Brain microvascular endothelial cell (primary cell): ENCODE data around the gene GPA33.

Source experiments
- DNase-seq: peaks from one replicate; pipeline ENCODE4 v3.0.0-alpha.2; 2020
- H3K27ac ChIP-seq: fragments of 250-450 bp; sonication (Bioruptor Pico); 2 replicates; pipeline ENCODE4 v1.5.1; 2020; ENCODE audit warnings: mild to moderate bottlenecking, moderate library complexity
- H3K27me3 ChIP-seq: fragments of 250-450 bp; sonication (Bioruptor Pico); replicated peaks from 2 replicates; pipeline ENCODE4 v1.5.1; 2020; ENCODE audit warnings: mild to moderate bottlenecking
- H3K36me3 ChIP-seq: fragments of 250-450 bp; sonication (Bioruptor Pico); replicated peaks from 2 replicates; pipeline ENCODE4 v1.5.1; 2020; ENCODE audit warnings: mild to moderate bottlenecking
- H3K4me3 ChIP-seq: 2 replicates; pipeline ENCODE4 v1.5.1; 2011; ENCODE audit warnings: low read depth, mild to moderate bottlenecking, control low read depth, low read length, moderate library complexity
- CTCF ChIP-seq: IDR thresholded peaks from 2 replicates; pipeline ENCODE4 v1.5.1; 2011; ENCODE audit warnings: low read depth, mild to moderate bottlenecking, moderate library complexity, low read length, control low read depth, inconsistent platforms; ENCODE audit errors: missing control alignments
- in situ Hi-C: cut with HindIII; loops from 2 replicates; pipeline ENCODE4 v1.10.0; 2017; ENCODE audit warnings: low sequenced_read_pairs, low pct_ligation_motif_present

The GPA33 gene

GRCh38 chr1:167115655-167116054 is 25.5 kb upstream of the GPA33 start:
- Histone ChIP-seq H3K4me3 (no peak overlapping the region), H3K36me3 (no peaks in the 10 kb centered on the region), H3K27me3 (peaks cover 9% of the 10 kb centered on the region), H3K27ac (no peak overlapping the region)
- in situ Hi-C loops = no loop called here
- TF ChIP-seq CTCF = no peak
- DNase-seq = no peak

GRCh38 chr1:167114725-167115124 is 24.5 kb upstream of the GPA33 start:
- Histone ChIP-seq H3K27me3 (peaks cover 11% of the 10 kb centered on the region), H3K4me3 (no peak overlapping the region), H3K36me3 (no peaks in the 10 kb centered on the region), H3K27ac (no peak overlapping the region)
- DNase-seq = no peak
- TF ChIP-seq CTCF = no peak
- in situ Hi-C loops = no loop called here

- Histone ChIP-seq H3K27me3 (peaks cover 11% of the 10 kb centered on the region), H3K36me3 (no peaks in the 10 kb centered on the region), H3K4me3 (no peak overlapping the region), H3K27ac (no peak overlapping the region)
- in situ Hi-C loops = no loop called here
- TF ChIP-seq CTCF = no peak
- DNase-seq = no peak
Measured at GRCh38 chr1:167111868-167112709, 21.9 kb upstream of the GPA33 start.

GRCh38 chr1:167110586-167110985 is 20.4 kb upstream of the GPA33 start:
- Histone ChIP-seq H3K36me3 (no peaks in the 10 kb centered on the region), H3K4me3 (no peak overlapping the region), H3K27ac (no peak overlapping the region), H3K27me3 (peaks cover 8% of the 10 kb centered on the region)
- in situ Hi-C loops = no loop called here
- no peak for TF ChIP-seq CTCF
- DNase-seq = no peak

- no peaks in the 10 kb centered on the region for H3K36me3 ChIP-seq
- in situ Hi-C loops = no loop called here
- no peak for DNase-seq
- no peak for TF ChIP-seq CTCF
- peaks cover 18% of the 10 kb centered on the region for H3K27me3 ChIP-seq
- no peak overlapping the region for H3K27ac ChIP-seq
- no peak overlapping the region for H3K4me3 ChIP-seq
Measured at GRCh38 chr1:167109125-167109524, 18.9 kb upstream of the GPA33 start.

- Histone ChIP-seq H3K36me3 (no peaks in the 10 kb centered on the region), H3K4me3 (no peak overlapping the region), H3K27me3 (peaks cover 18% of the 10 kb centered on the region), H3K27ac (no peak overlapping the region)
- peak; percentile 54 for DNase-seq
- in situ Hi-C loops = no loop called here
- no peak for TF ChIP-seq CTCF
Measured at GRCh38 chr1:167107456-167107855, 17.3 kb upstream of the GPA33 start.
